Lung (tissue), 12 donors: ENCODE data around the gene AP2A2. TPM values are rescaled to one million over a fixed set of nuclear protein-coding genes. Genes with fewer than 3 reads are reported as not detected.

Experiments used
- ATAC-seq: fragments of 200-7000 bp; cut with Tn5 transposase; one replicate; pipeline ENCODE4 v1.9.1; 2020; ENCODE audit warnings: moderate number of reproducible peaks; ENCODE audit not compliant: insufficient read depth, low FRiP score
- DNase-seq, 3 donors: peaks; one replicate each; pipeline ENCODE4 v3.0.0-alpha.2; 2013 to 2017
- H3K27ac ChIP-seq, 2 donors: one replicate each; pipeline ENCODE4 v1.5.1; 2013; ENCODE audit warnings: mild to moderate bottlenecking in 2 of 2, moderate library complexity in 2 of 2, control low read depth in 1 of 2, inconsistent platforms in 1 of 2, low read depth in 1 of 2, low read length in 1 of 2
- H3K27me3 ChIP-seq, 3 donors: one replicate each; pipeline ENCODE4 v1.5.1; 2013; ENCODE audit warnings: low read length in 2 of 3; ENCODE audit not compliant: control insufficient read depth in 3 of 3, insufficient read depth in 3 of 3
- H3K36me3 ChIP-seq, 4 donors: one replicate each; pipeline ENCODE4 v1.5.1; 2013; ENCODE audit warnings: low read length in 4 of 4, mild to moderate bottlenecking in 1 of 4, moderate library complexity in 1 of 4; ENCODE audit not compliant: control insufficient read depth in 4 of 4, insufficient read depth in 4 of 4
- H3K4me1 ChIP-seq, 5 donors: one replicate each; pipeline ENCODE4 v1.5.1; 2013; ENCODE audit warnings: low read length in 5 of 5, mild to moderate bottlenecking in 2 of 5, moderate library complexity in 1 of 5; ENCODE audit not compliant: control insufficient read depth in 5 of 5, insufficient read depth in 5 of 5
- H3K4me3 ChIP-seq: one replicate; pipeline ENCODE4 v1.5.1; 2013; ENCODE audit warnings: mild to moderate bottlenecking, control low read depth, moderate library complexity
- H3K9ac ChIP-seq, 2 donors: one replicate each; pipeline ENCODE4 v1.5.1; 2013; ENCODE audit warnings: low read length in 2 of 2, control low read depth in 1 of 2; ENCODE audit not compliant: insufficient read depth in 1 of 2
- H3K9me3 ChIP-seq, 4 donors: one replicate each; pipeline ENCODE4 v1.5.1; 2013; ENCODE audit warnings: low read length in 3 of 4, mild to moderate bottlenecking in 1 of 4, moderate library complexity in 1 of 4; ENCODE audit not compliant: control insufficient read depth in 4 of 4, insufficient read depth in 3 of 4
- CTCF ChIP-seq: IDR thresholded peaks from 2 replicates; pipeline ENCODE4 v1.5.1; 2012; ENCODE audit warnings: mild to moderate bottlenecking; ENCODE audit errors: control extremely low read depth, extremely low read depth
- WGBS, 2 donors: extraction: QIAGEN DNeasy Blood & Tissue Kit; methylation state at CpG; one replicate each; pipeline ENCODE4 v1.1.7; 2013; 5-methylcytosine and 5-hydroxymethylcytosine counted together
- polyA plus RNA-seq, 2 donors: library from polyadenylated mRNA; stranded (reverse); fragments of 200-250 nt; gene quantifications; one replicate each; pipeline ENCODE4 v1.2.1, GENCODE V29; 2013
- total RNA-seq, 2 donors: library from RNA; depleted of rRNA in 1 of 2; stranded (reverse); fragments of >200 nt in 1 of 2; gene quantifications; one replicate each; pipeline ENCODE4 v1.2.1, GENCODE V29; 2014 to 2021
- donor health status: control.
- donor health status: control.
- donor health status: Bipolar disorder and iron deficiency.
- donor health status: healthy.
- donor health status: DM: yes; HTN: yes; CAD: no.

The AP2A2 gene
- total and polyA plus RNA-seq, 4 donors = 33.8 to 93.2 (median 54.4) TPM

- peaks cover 0 to 5% (median 0%) of the 10 kb centered on the region in 5 donors for H3K4me1 ChIP-seq
- no peaks in the 10 kb centered on the region for H3K27me3 ChIP-seq
- no peak overlapping the region for H3K27ac ChIP-seq
- no peak for TF ChIP-seq CTCF
- DNase-seq (peak in 1 of 3 donors; percentile 31), ATAC-seq (no peak)
- WGBS, 2 donors = 46 to 50% methylated on average over 13 of the region's 13 CpGs
- no peak overlapping the region for H3K9ac ChIP-seq
- H3K9me3 ChIP-seq = no peaks in the 10 kb centered on the region
- H3K4me3 ChIP-seq = no peak overlapping the region
- no peaks in the 10 kb centered on the region for H3K36me3 ChIP-seq
These were observed 123.8 kb downstream of the AP2A2 start for GRCh38 chr11:1049431-1049891.

- Histone ChIP-seq H3K9ac (no peak overlapping the region), H3K27me3 (no peaks in the 10 kb centered on the region), H3K27ac (no peak overlapping the region), H3K4me1 (peaks cover 0 to 11% (median 0%) of the 10 kb centered on the region in 5 donors), H3K4me3 (no peak overlapping the region), H3K9me3 (no peaks in the 10 kb centered on the region), H3K36me3 (no peaks in the 10 kb centered on the region)
- 79 to 84% methylated on average over 17 to 18 of the region's 18 CpGs for WGBS, 2 donors
- ATAC-seq (no peak), DNase-seq (no peak)
- TF ChIP-seq CTCF = no peak
These were observed 124.4 kb downstream of the AP2A2 start for GRCh38 chr11:1049911-1050580.

GRCh38 chr11:1050581-1051355, 125.1 kb downstream of the AP2A2 start:
- H3K9me3 ChIP-seq = no peaks in the 10 kb centered on the region
- no peak overlapping the region for H3K27ac ChIP-seq
- no peak overlapping the region for H3K4me3 ChIP-seq
- DNase-seq (peak; percentile 55 to 70 (median 69)), ATAC-seq (peak; percentile 90)
- no peak overlapping the region for H3K9ac ChIP-seq
- H3K27me3 ChIP-seq = no peaks in the 10 kb centered on the region
- peaks cover 0 to 12% (median 0%) of the 10 kb centered on the region in 5 donors for H3K4me1 ChIP-seq
- TF ChIP-seq CTCF = peak; percentile 92
- H3K36me3 ChIP-seq = no peaks in the 10 kb centered on the region
- WGBS, 2 donors = 48 to 55% methylated on average over 33 to 39 of the region's 39 CpGs
